Mesenchymal stem cell (in vitro differentiated cells and primary cell): Measurements from ENCODE around the gene DCLRE1B.

Source experiments
- DNase-seq: peaks from one replicate; pipeline ENCODE4 v3.0.0-alpha.2; 2013
- H2AFZ ChIP-seq: one replicate; pipeline ENCODE4 v1.6.1; 2013; ENCODE audit warnings: low read depth, mild to moderate bottlenecking, control low read depth, inconsistent platforms, low read length, moderate library complexity
- H2AK5ac ChIP-seq: 2 replicates; pipeline ENCODE4 v1.6.1; 2013; ENCODE audit warnings: low read length, moderate library complexity, mild to moderate bottlenecking, inconsistent platforms; ENCODE audit not compliant: severe bottlenecking
- H2BK120ac ChIP-seq: one replicate; pipeline ENCODE4 v1.6.1; 2013; ENCODE audit warnings: low read depth, mild to moderate bottlenecking, inconsistent platforms, low read length, moderate library complexity
- H2BK12ac ChIP-seq, 2 experiments: one replicate each; pipeline ENCODE4 v1.6.1; 2013; ENCODE audit warnings: inconsistent platforms in 2 of 2, low read length in 2 of 2, mild to moderate bottlenecking in 2 of 2, moderate library complexity in 2 of 2, control low read depth in 1 of 2
- H2BK15ac ChIP-seq: one replicate; pipeline ENCODE4 v1.6.1; 2013; ENCODE audit warnings: mild to moderate bottlenecking, low read depth, inconsistent platforms; ENCODE audit not compliant: poor library complexity, severe bottlenecking
- H2BK5ac ChIP-seq: 2 replicates; pipeline ENCODE4 v1.6.1; 2013; ENCODE audit warnings: low read depth, mild to moderate bottlenecking, low read length, control low read depth, inconsistent platforms; ENCODE audit not compliant: poor library complexity, severe bottlenecking
- H3K14ac ChIP-seq, 2 experiments: one replicate each; pipeline ENCODE4 v1.6.1; 2013; ENCODE audit warnings: inconsistent platforms in 2 of 2, low read length in 2 of 2, control low read depth in 1 of 2, mild to moderate bottlenecking in 1 of 2, moderate library complexity in 1 of 2
- H3K18ac ChIP-seq, 2 experiments: one replicate each; pipeline ENCODE4 v1.6.1; 2013; ENCODE audit warnings: inconsistent platforms in 2 of 2, low read length in 2 of 2, control low read depth in 1 of 2, low read depth in 1 of 2, mild to moderate bottlenecking in 1 of 2
- H3K23ac ChIP-seq, 2 experiments: one replicate each; pipeline ENCODE4 v1.6.1; 2013; ENCODE audit warnings: inconsistent platforms in 2 of 2, low read length in 2 of 2, mild to moderate bottlenecking in 2 of 2, moderate library complexity in 2 of 2, control low read depth in 1 of 2
- H3K27ac ChIP-seq: 2 replicates; pipeline ENCODE4 v1.5.1; 2013; ENCODE audit warnings: mild to moderate bottlenecking, moderate library complexity, low read length, control low read depth, inconsistent platforms; ENCODE audit not compliant: poor library complexity, severe bottlenecking
- H3K27me3 ChIP-seq, 2 experiments: 2 replicates each; pipeline versions ENCODE4 v1.6.1 to v1.7.0; 2013; ENCODE audit warnings: low read length in 2 of 2, mild to moderate bottlenecking in 2 of 2, moderate library complexity in 2 of 2, control low read depth in 1 of 2, inconsistent platforms in 1 of 2; ENCODE audit not compliant: control insufficient read depth in 1 of 2, insufficient read depth in 1 of 2
- H3K36me3 ChIP-seq, 2 experiments: 2 replicates each; pipeline versions ENCODE4 v1.6.1 to v1.7.0; 2013; ENCODE audit warnings: low read length in 2 of 2, control low read depth in 1 of 2, inconsistent platforms in 1 of 2, low read depth in 1 of 2, mild to moderate bottlenecking in 1 of 2; ENCODE audit not compliant: insufficient read depth in 2 of 2, control insufficient read depth in 1 of 2
- H3K4ac ChIP-seq, 2 experiments: one replicate each; pipeline ENCODE4 v1.6.1; 2013; ENCODE audit warnings: inconsistent platforms in 2 of 2, low read length in 2 of 2, mild to moderate bottlenecking in 2 of 2, moderate library complexity in 2 of 2, control low read depth in 1 of 2, low read depth in 1 of 2
- H3K4me1 ChIP-seq: 2 replicates; pipeline ENCODE4 v1.6.1; 2013; ENCODE audit warnings: low read depth, low read length, control low read depth; ENCODE audit not compliant: control insufficient read depth, insufficient read depth
- H3K4me2 ChIP-seq: 2 replicates; pipeline ENCODE4 v1.6.1; 2013; ENCODE audit warnings: low read length, mild to moderate bottlenecking, inconsistent platforms; ENCODE audit not compliant: poor library complexity, severe bottlenecking
- H3K4me3 ChIP-seq, 2 experiments: 2 replicates each; pipeline versions ENCODE4 v1.5.1 to v1.7.0; 2013; ENCODE audit warnings: low read length in 2 of 2, mild to moderate bottlenecking in 2 of 2, control low read depth in 1 of 2, low read depth in 1 of 2; ENCODE audit not compliant: insufficient read depth in 1 of 2
- H3K79me1 ChIP-seq: replicated peaks from 2 replicates; pipeline ENCODE4 v1.6.1; 2013; ENCODE audit warnings: mild to moderate bottlenecking, control low read depth, low read length, inconsistent platforms; ENCODE audit not compliant: poor library complexity, severe bottlenecking
- H3K9ac ChIP-seq: 2 replicates; pipeline ENCODE4 v1.7.0; 2013; ENCODE audit warnings: mild to moderate bottlenecking, low read length, moderate library complexity
- H3K9me3 ChIP-seq: 2 replicates; pipeline ENCODE4 v1.7.0; 2013; ENCODE audit warnings: mild to moderate bottlenecking, low read length; ENCODE audit not compliant: control insufficient read depth
- H4K8ac ChIP-seq: one replicate; pipeline ENCODE4 v1.6.1; 2013; ENCODE audit warnings: inconsistent platforms, mild to moderate bottlenecking, low read length, moderate library complexity
- H4K91ac ChIP-seq: one replicate; pipeline ENCODE4 v1.6.1; 2013; ENCODE audit warnings: mild to moderate bottlenecking, low read length, inconsistent platforms
- WGBS: methylation state at CpG from one replicate; pipeline ENCODE4 v1.1.7; 2013; ENCODE audit warnings: mixed read lengths; 5-methylcytosine and 5-hydroxymethylcytosine counted together

Gene DCLRE1B

GRCh38 chr1:113913312-113913668 lies 8.2 kb downstream of the DCLRE1B start:
- no peak overlapping the region for H2AFZ ChIP-seq
- no peak overlapping the region for H2BK15ac ChIP-seq
- no peak overlapping the region for H2BK5ac ChIP-seq
- no peaks in the 10 kb centered on the region for H3K27me3 ChIP-seq
- no peak overlapping the region for H4K91ac ChIP-seq
- peaks cover 6% of the 10 kb centered on the region for H3K4me1 ChIP-seq
- H2AK5ac ChIP-seq: peak overlapping the region; percentile 47
- DNase-seq: no peak
- no peak overlapping the region for H3K4me2 ChIP-seq
- no peak overlapping the region for H3K4me3 ChIP-seq
- H4K8ac ChIP-seq: no peak overlapping the region
- H3K36me3 ChIP-seq: peaks cover 19 to 36% of the 10 kb centered on the region in 2 experiments
- no peaks in the 10 kb centered on the region for H3K9me3 ChIP-seq
- WGBS: 87% methylated on average over 2 of the region's 3 CpGs
- no peak overlapping the region for H2BK120ac ChIP-seq
- H3K79me1 ChIP-seq: peaks cover 13% of the 10 kb centered on the region
- H3K4ac ChIP-seq: no peak overlapping the region
- peak overlapping the region; percentile 35 for H3K27ac ChIP-seq
- no peak overlapping the region for H3K18ac ChIP-seq
- H2BK12ac ChIP-seq: no peak overlapping the region
- H3K23ac ChIP-seq: no peak overlapping the region
- H3K14ac ChIP-seq: no peak overlapping the region
- no peak overlapping the region for H3K9ac ChIP-seq

GRCh38 chr1:113913887-113914664 lies 8.9 kb downstream of the DCLRE1B start:
- peaks cover 6% of the 10 kb centered on the region for H3K4me1 ChIP-seq
- 98% methylated on average over 4 of the region's 5 CpGs for WGBS

GRCh38 chr1:113916974-113917373 lies 11.8 kb downstream of the DCLRE1B start:
- Histone ChIP-seq H3K4me3 (no peak overlapping the region), H2BK120ac (no peak overlapping the region), H3K23ac (no peak overlapping the region), H3K4me1 (peaks cover 6% of the 10 kb centered on the region), H2AFZ (no peak overlapping the region), H3K27me3 (peaks cover 0 to under 1% of the 10 kb centered on the region in 2 experiments), H2BK15ac (no peak overlapping the region), H3K4ac (no peak overlapping the region), H3K9me3 (no peaks in the 10 kb centered on the region), H3K9ac (no peak overlapping the region), H3K27ac (no peak overlapping the region), H3K79me1 (peaks cover 5% of the 10 kb centered on the region), H3K36me3 (peaks cover 4 to 5% of the 10 kb centered on the region in 2 experiments), H2AK5ac (no peak overlapping the region), H2BK12ac (no peak overlapping the region), H4K91ac (no peak overlapping the region), H2BK5ac (no peak overlapping the region), H4K8ac (no peak overlapping the region), H3K18ac (no peak overlapping the region), H3K4me2 (no peak overlapping the region), H3K14ac (no peak overlapping the region)
- 97% methylated on average over 5 of the region's 5 CpGs for WGBS
- no peak for DNase-seq

More at GRCh38 chr1:113913887-113914664, 8.9 kb downstream of the DCLRE1B start:
- no peak overlapping the region for H3K27ac ChIP-seq
- peak overlapping the region; percentile 69 for H2AK5ac ChIP-seq
- H3K9ac ChIP-seq: no peak overlapping the region
- H2BK120ac ChIP-seq: no peak overlapping the region
- peaks cover 13% of the 10 kb centered on the region for H3K79me1 ChIP-seq
- no peaks in the 10 kb centered on the region for H3K27me3 ChIP-seq
- H3K18ac ChIP-seq: no peak overlapping the region
- H3K36me3 ChIP-seq: peaks cover 15 to 28% of the 10 kb centered on the region in 2 experiments
- H2AFZ ChIP-seq: no peak overlapping the region
- no peak overlapping the region for H3K4me2 ChIP-seq
- H3K4ac ChIP-seq: no peak overlapping the region
- no peaks in the 10 kb centered on the region for H3K9me3 ChIP-seq
- no peak overlapping the region for H4K91ac ChIP-seq
- no peak overlapping the region for H2BK12ac ChIP-seq
- H3K23ac ChIP-seq: no peak overlapping the region
- no peak overlapping the region for H3K4me3 ChIP-seq
- H2BK15ac ChIP-seq: no peak overlapping the region
- no peak overlapping the region for H2BK5ac ChIP-seq
- no peak for DNase-seq
- H4K8ac ChIP-seq: no peak overlapping the region
- no peak overlapping the region for H3K14ac ChIP-seq

- Histone ChIP-seq H2AFZ (no peak overlapping the region), H4K8ac (no peak overlapping the region), H3K18ac (no peak overlapping the region), H3K79me1 (peaks cover 4% of the 10 kb centered on the region), H3K23ac (no peak overlapping the region), H3K4me3 (no peak overlapping the region), H3K36me3 (peaks cover 0 to 4% of the 10 kb centered on the region in 2 experiments), H3K4ac (no peak overlapping the region), H2BK120ac (no peak overlapping the region), H3K9me3 (no peaks in the 10 kb centered on the region), H3K4me1 (peaks cover 6% of the 10 kb centered on the region), H3K14ac (peak overlapping the region in 1 of 2 experiments; percentile 20), H2AK5ac (no peak overlapping the region), H3K27me3 (peaks cover 0 to 2% of the 10 kb centered on the region in 2 experiments), H3K9ac (no peak overlapping the region), H3K4me2 (no peak overlapping the region), H3K27ac (no peak overlapping the region), H2BK5ac (no peak overlapping the region), H2BK12ac (no peak overlapping the region), H4K91ac (no peak overlapping the region), H2BK15ac (no peak overlapping the region)
- DNase-seq: peak; percentile 38
- whole genome bisulfite sequencing: 93% methylated on average over 2 of the region's 2 CpGs
Measured at GRCh38 chr1:113917400-113918082, 12.4 kb downstream of the DCLRE1B start.
